Measurements from ENCODE around the gene CASP6. TPM values are rescaled to one million over a fixed set of nuclear protein-coding genes. Genes with fewer than 3 reads are reported as not detected.
A peak's percentile ranks its signal among the peaks of the same experiment; 100 is the strongest.

The CASP6 gene
- total and polyA plus RNA-seq, 8 donors = 2.3 to 68.9 (median 25.9) TPM

DNA sequence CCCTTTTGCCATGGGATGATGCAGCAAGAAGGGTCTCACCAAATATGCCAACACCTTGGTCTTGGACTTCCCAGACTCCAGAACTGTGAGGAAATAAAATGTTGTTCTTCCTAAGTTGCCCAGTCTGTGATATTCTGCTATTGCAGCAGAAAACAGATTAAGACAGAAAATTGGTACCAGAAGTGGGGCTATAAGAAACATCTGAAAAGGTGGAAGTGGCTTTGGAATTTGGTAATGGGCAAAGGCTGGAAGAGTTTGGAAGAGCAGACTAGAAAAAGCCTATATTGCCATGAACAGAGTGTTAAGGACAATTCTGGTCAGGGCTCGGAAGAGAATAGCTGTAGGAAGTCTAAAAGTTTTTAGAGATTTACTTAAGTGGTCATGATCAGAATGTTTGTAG lies 27.4 kb downstream of the CASP6 start:
- no peak for DNase-seq
- Histone ChIP-seq H3K9me3 (peaks cover 0 to 10% (median 4%) of the 10 kb centered on the region in 4 donors), H3K36me3 (no peaks in the 10 kb centered on the region), H3K4me1 (no peaks in the 10 kb centered on the region), H3K4me3 (no peak overlapping the region), H3K27ac (no peak overlapping the region), H3K27me3 (no peaks in the 10 kb centered on the region)
- TF ChIP-seq, protein P1, sequence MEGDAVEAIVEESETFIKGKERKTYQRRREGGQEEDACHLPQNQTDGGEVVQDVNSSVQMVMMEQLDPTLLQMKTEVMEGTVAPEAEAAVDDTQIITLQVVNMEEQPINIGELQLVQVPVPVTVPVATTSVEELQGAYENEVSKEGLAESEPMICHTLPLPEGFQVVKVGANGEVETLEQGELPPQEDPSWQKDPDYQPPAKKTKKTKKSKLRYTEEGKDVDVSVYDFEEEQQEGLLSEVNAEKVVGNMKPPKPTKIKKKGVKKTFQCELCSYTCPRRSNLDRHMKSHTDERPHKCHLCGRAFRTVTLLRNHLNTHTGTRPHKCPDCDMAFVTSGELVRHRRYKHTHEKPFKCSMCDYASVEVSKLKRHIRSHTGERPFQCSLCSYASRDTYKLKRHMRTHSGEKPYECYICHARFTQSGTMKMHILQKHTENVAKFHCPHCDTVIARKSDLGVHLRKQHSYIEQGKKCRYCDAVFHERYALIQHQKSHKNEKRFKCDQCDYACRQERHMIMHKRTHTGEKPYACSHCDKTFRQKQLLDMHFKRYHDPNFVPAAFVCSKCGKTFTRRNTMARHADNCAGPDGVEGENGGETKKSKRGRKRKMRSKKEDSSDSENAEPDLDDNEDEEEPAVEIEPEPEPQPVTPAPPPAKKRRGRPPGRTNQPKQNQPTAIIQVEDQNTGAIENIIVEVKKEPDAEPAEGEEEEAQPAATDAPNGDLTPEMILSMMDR (IDR thresholded peaks at IDR 0.05) = no peak
- TF ChIP-seq POLR2A (IDR thresholded peaks at IDR 0.05) = no peak
- TF ChIP-seq POLR2AphosphoS5 (IDR thresholded peaks at IDR 0.05) = no peak
- TF ChIP-seq EP300 (IDR thresholded peaks at IDR 0.05) = no peak
- intact Hi-C loops (cut with DNase I; ENCODE audit: low total_unique reads) = no loop called here
- 90 to 97% (median 95%) methylated on average over 1 of the region's 1 CpG for WGBS, 5 donors

DNA sequence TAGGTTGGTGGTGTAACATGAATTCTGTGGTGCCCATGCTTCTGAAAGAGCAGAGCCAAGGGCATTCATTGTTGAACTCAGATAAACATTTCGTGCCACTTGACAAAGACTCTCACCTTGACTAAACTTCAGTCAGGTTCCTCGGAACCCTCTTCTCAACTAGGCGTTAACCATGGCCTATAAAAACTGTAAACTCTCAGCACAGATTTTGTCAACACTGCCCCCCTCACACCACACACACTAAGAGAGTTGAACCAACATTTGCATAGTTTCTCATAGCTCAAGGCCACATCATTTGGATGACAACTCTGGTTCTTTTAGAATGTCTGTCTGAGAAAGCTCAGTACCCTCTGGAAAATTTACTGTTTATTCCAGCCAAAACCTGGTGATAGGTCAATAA lies 28.1 kb downstream of the CASP6 start:
- no peaks in the 10 kb centered on the region for H3K4me1 ChIP-seq

DNA sequence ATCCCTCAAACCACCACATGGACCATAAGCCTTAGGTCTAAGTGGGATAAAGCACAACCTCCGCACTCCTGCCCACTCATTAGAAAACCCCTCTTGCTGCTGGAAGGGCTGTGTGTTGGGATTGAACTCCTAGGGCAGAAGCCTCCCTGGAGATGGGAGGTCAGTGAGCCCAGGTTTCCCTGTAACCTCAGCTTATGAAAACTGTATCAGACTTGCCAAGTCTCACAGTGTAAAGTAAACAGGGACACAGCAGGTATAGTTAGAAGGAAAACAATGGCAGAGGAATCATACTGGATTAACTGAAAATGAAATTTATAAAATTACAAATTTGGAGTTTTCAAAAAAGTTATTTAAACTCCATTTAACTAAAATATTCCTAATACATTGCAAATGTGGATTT lies 29.9 kb downstream of the CASP6 start:
- H3K4me3 ChIP-seq = no peak overlapping the region
- DNase-seq = no peak
- intact Hi-C loops (cut with DNase I; ENCODE audit: low total_unique reads) = no loop called here
- H3K27me3 ChIP-seq = no peaks in the 10 kb centered on the region
- H3K36me3 ChIP-seq = no peaks in the 10 kb centered on the region
- peaks cover 0 to 2% (median 0%) of the 10 kb centered on the region in 4 donors for H3K9me3 ChIP-seq
- TF ChIP-seq, protein P1 (IDR thresholded peaks at IDR 0.05) = no peak
- TF ChIP-seq EP300 (IDR thresholded peaks at IDR 0.05) (no peak), POLR2AphosphoS5 (IDR thresholded peaks at IDR 0.05) (no peak)
- 92 to 100% (median 96%) methylated on average over 1 of the region's 1 CpG for WGBS, 5 donors
- H3K27ac ChIP-seq = no peak overlapping the region
- H3K4me1 ChIP-seq = no peaks in the 10 kb centered on the region

More for the DNA sequence above, 28.1 kb downstream of the CASP6 start:
- Histone ChIP-seq H3K27ac (no peak overlapping the region), H3K4me3 (no peak overlapping the region), H3K9me3 (peaks cover 0 to 10% (median 4%) of the 10 kb centered on the region in 4 donors), H3K27me3 (no peaks in the 10 kb centered on the region), H3K36me3 (no peaks in the 10 kb centered on the region)
- TF ChIP-seq POLR2AphosphoS5 (IDR thresholded peaks at IDR 0.05) = no peak
- TF ChIP-seq POLR2A (IDR thresholded peaks at IDR 0.05) = no peak
- no peak for TF ChIP-seq EP300 (IDR thresholded peaks at IDR 0.05)
- TF ChIP-seq, protein P1 (IDR thresholded peaks at IDR 0.05) = no peak
- intact Hi-C loops (cut with DNase I; ENCODE audit: low total_unique reads) = no loop called here
- WGBS, 5 donors = 59 to 76% (median 74%) methylated on average over 3 of the region's 3 CpGs
- DNase-seq = peak in 1 of 2 donors; percentile 6

DNA sequence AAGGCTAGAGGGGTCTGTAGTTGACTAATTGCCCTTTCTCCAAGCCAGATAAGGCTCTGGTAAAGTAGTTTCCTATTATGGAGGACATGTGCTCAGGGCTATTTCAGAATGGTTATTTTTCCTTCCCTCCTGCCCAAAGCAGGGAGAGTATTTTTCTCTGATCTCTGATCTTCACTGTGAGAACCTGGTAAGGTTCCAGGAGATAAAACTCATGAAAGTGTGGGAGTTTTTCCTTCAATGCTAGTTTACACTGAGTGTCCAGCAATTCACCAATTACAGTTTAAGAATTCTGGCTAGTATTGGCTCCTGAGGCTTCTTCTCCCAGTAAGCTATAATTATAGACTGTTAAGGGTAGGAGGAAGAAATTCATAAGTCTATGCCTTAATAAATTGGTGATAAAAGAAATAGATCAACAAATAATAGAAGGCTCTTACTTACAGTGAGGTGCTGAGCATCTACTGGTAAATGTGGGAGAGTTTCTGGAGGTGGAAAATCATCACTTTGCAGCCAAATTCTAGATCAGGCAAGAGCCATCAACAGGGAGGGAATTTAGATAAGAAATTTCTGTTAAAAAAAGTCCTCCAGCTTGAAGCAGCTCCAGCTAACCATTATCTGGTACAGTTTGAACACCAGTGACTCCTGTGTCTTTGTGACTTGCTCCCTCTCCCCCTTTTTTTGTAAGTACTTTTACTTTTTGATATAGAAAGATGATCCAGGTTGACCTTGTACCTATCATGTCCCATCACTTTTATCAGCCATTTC lies 30.9 kb downstream of the CASP6 start:
- no peak for TF ChIP-seq POLR2A (IDR thresholded peaks at IDR 0.05)
- no peak for TF ChIP-seq EP300 (IDR thresholded peaks at IDR 0.05)
- TF ChIP-seq POLR2AphosphoS5 (IDR thresholded peaks at IDR 0.05) = no peak
- TF ChIP-seq, protein P1 (IDR thresholded peaks at IDR 0.05) = no peak
- Histone ChIP-seq H3K36me3 (no peaks in the 10 kb centered on the region), H3K27ac (no peak overlapping the region), H3K27me3 (no peaks in the 10 kb centered on the region), H3K9me3 (no peaks in the 10 kb centered on the region), H3K4me1 (no peaks in the 10 kb centered on the region), H3K4me3 (no peak overlapping the region)
- DNase-seq = no peak
- intact Hi-C loops (cut with DNase I; ENCODE audit: low total_unique reads) = no loop called here
